Neural cell (in vitro differentiated cells): Measurements from ENCODE around the gene PCDHGB6. TPM values are rescaled to one million over a fixed set of nuclear protein-coding genes. Genes with fewer than 3 reads are reported as not detected.

Experiments used
- H2AFZ ChIP-seq: fragments of 200-600, 300-800 bp; sonication (generic), shearing (Covaris generic); 2 replicates; pipeline ENCODE4 v1.6.0; 2014; ENCODE audit warnings: low read depth, mild to moderate bottlenecking, antibody characterized with exemption, low read length, moderate library complexity
- H3F3A ChIP-seq: fragments of 200-600 bp; shearing (Covaris generic); 2 replicates; pipeline ENCODE4 v1.6.1; 2016; ENCODE audit warnings: mild to moderate bottlenecking, moderate library complexity, mixed read lengths, antibody characterized with exemption, low read length; ENCODE audit not compliant: insufficient read depth, poor library complexity, severe bottlenecking
- H3K27ac ChIP-seq: fragments of 200-600, 300-800 bp; sonication (generic), shearing (Covaris generic); 2 replicates; pipeline ENCODE4 v1.5.1; 2014; ENCODE audit warnings: mild to moderate bottlenecking, low read length, moderate library complexity
- H3K27me3 ChIP-seq: fragments of 300-800, 200-600 bp; sonication (generic), shearing (Covaris generic); 2 replicates; pipeline ENCODE4 v1.6.0; 2014; ENCODE audit warnings: mild to moderate bottlenecking, low read depth, low read length, moderate library complexity; ENCODE audit not compliant: insufficient read depth
- H3K36me3 ChIP-seq: fragments of 300-800, 200-600 bp; sonication (generic), shearing (Covaris generic); 2 replicates; pipeline ENCODE4 v1.5.1; 2014; ENCODE audit warnings: mild to moderate bottlenecking, antibody characterized with exemption, low read length, moderate library complexity; ENCODE audit not compliant: insufficient read depth
- H3K4me2 ChIP-seq: fragments of 300-800, 200-600 bp; sonication (generic), shearing (Covaris generic); 2 replicates; pipeline ENCODE4 v1.6.0; 2014; ENCODE audit warnings: mild to moderate bottlenecking, low read length
- H3K4me3 ChIP-seq: fragments of 300-800, 200-600 bp; sonication (generic), shearing (Covaris generic); 2 replicates; pipeline ENCODE4 v1.5.1; 2014; ENCODE audit warnings: mild to moderate bottlenecking, low read length, moderate library complexity
- H3K79me2 ChIP-seq: fragments of 200-600 bp; shearing (Covaris generic); replicated peaks from 2 replicates; pipeline ENCODE4 v1.6.0; 2014; ENCODE audit warnings: mild to moderate bottlenecking, low read length, moderate library complexity; ENCODE audit not compliant: insufficient read depth
- H3K9ac ChIP-seq: fragments of 300-800, 200-600 bp; sonication (generic), shearing (Covaris generic); 2 replicates; pipeline ENCODE4 v1.6.1; 2016; ENCODE audit warnings: mild to moderate bottlenecking, low read length, mixed read lengths
- H3K9me2 ChIP-seq: fragments of 200-600 bp; shearing (Covaris generic); 2 replicates; pipeline ENCODE4 v1.6.1; 2016; ENCODE audit warnings: mild to moderate bottlenecking, low read length, mixed read lengths; ENCODE audit not compliant: insufficient read depth
- H3K9me3 ChIP-seq: fragments of 200-600, 300-800 bp; sonication (generic), shearing (Covaris generic); 2 replicates; pipeline ENCODE4 v1.6.1; 2016; ENCODE audit warnings: mild to moderate bottlenecking, mixed run types, low read length, moderate library complexity, mixed read lengths
- H4K20me1 ChIP-seq: fragments of 200-600 bp; shearing (Covaris generic); 2 replicates; pipeline ENCODE4 v1.6.1; 2016; ENCODE audit warnings: mild to moderate bottlenecking, mixed run types; ENCODE audit not compliant: insufficient read depth
- EP300 ChIP-seq: fragments of 450-650 bp; conservative IDR thresholded peaks from 2 replicates; pipeline ENCODE4 v1.6.1; 2014; ENCODE audit warnings: antibody characterized with exemption, mild to moderate bottlenecking, moderate library complexity; ENCODE audit not compliant: poor library complexity, severe bottlenecking
- EZH2 ChIP-seq: fragments of 200-600, 300-800 bp; shearing (Covaris generic), sonication (generic); IDR thresholded peaks from 2 replicates; pipeline ENCODE4 v1.6.1; 2014; ENCODE audit warnings: antibody characterized with exemption, low read length, borderline replicate concordance, mild to moderate bottlenecking; ENCODE audit not compliant: insufficient read depth, poor library complexity, severe bottlenecking
- MXI1 ChIP-seq: fragments of 450-650 bp; conservative IDR thresholded peaks from 2 replicates; pipeline ENCODE4 v1.6.1; 2014; ENCODE audit warnings: antibody characterized with exemption, mild to moderate bottlenecking; ENCODE audit not compliant: poor library complexity, severe bottlenecking
- POLR2AphosphoS5 ChIP-seq: IDR thresholded peaks from 2 replicates; pipeline ENCODE4 v1.6.1; 2012
- RAD21 ChIP-seq: fragments of 450-650 bp; conservative IDR thresholded peaks from 2 replicates; pipeline ENCODE4 v1.6.1; 2014; ENCODE audit warnings: antibody characterized with exemption, mild to moderate bottlenecking, moderate library complexity
- SMC3 ChIP-seq: fragments of 450-650 bp; conservative IDR thresholded peaks from 2 replicates; pipeline ENCODE4 v1.6.1; 2014; ENCODE audit warnings: antibody characterized with exemption, mild to moderate bottlenecking, moderate library complexity; ENCODE audit not compliant: poor library complexity
- TAF1 ChIP-seq: IDR thresholded peaks from 2 replicates; pipeline ENCODE4 v1.6.1; 2012; ENCODE audit warnings: low read depth
- polyA plus RNA-seq: library from polyadenylated mRNA; depleted of rRNA; stranded (reverse); fragments of >200 nt; gene quantifications from 2 replicates; pipeline ENCODE4 v1.2.3, GENCODE V29; 2014
- TF ChIP-seq, protein P1 (sequence below): IDR thresholded peaks from 2 replicates; pipeline ENCODE4 v1.6.1; 2012; ENCODE audit warnings: borderline replicate concordance
- TF ChIP-seq, protein P2 (sequence below): fragments of 450-650 bp; IDR thresholded peaks from 2 replicates; pipeline ENCODE4 v1.5.1; 2014; ENCODE audit warnings: antibody characterized with exemption, mild to moderate bottlenecking, moderate library complexity; ENCODE audit not compliant: poor library complexity, severe bottlenecking

The PCDHGB6 gene
- polyA plus RNA-seq, 1 donor from 2014 or later: 29.2 TPM

DNA sequence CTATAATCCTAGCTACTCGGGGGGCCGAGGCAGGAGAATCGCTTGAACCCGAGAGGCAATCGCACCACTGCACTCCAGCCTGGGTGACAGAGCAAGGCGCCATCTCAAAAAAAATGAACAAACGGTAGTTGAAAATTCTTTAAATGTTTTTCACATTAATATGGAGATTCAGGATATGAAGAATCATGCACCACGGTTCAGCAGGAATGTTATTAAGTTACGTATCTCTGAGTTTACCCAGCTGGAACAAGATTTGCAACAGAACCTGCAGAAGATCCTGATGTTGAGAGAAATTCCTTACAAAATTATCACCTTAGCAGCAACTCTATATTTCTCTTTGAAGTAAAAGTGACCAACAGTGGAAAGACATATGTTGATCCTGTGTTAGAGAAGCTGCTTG lies 32.5 kb downstream of the PCDHGB6 start:
- H3K4me3 ChIP-seq: no peak overlapping the region
- no peaks in the 10 kb centered on the region for H3F3A ChIP-seq
- no peaks in the 10 kb centered on the region for H3K27me3 ChIP-seq
- no peaks in the 10 kb centered on the region for H3K9me2 ChIP-seq
- H3K79me2 ChIP-seq: peaks cover 40% of the 10 kb centered on the region
- H2AFZ ChIP-seq: no peak overlapping the region
- peaks cover 46% of the 10 kb centered on the region for H3K9me3 ChIP-seq
- H3K9ac ChIP-seq: no peak overlapping the region
- no peak overlapping the region for H3K27ac ChIP-seq
- peaks cover 18% of the 10 kb centered on the region for H3K36me3 ChIP-seq
- TF ChIP-seq SMC3 (no peak), POLR2AphosphoS5 (no peak), TAF1 (no peak), MXI1 (no peak), RAD21 (no peak), EZH2 (no peak), EP300 (no peak)
- TF ChIP-seq, protein P1, sequence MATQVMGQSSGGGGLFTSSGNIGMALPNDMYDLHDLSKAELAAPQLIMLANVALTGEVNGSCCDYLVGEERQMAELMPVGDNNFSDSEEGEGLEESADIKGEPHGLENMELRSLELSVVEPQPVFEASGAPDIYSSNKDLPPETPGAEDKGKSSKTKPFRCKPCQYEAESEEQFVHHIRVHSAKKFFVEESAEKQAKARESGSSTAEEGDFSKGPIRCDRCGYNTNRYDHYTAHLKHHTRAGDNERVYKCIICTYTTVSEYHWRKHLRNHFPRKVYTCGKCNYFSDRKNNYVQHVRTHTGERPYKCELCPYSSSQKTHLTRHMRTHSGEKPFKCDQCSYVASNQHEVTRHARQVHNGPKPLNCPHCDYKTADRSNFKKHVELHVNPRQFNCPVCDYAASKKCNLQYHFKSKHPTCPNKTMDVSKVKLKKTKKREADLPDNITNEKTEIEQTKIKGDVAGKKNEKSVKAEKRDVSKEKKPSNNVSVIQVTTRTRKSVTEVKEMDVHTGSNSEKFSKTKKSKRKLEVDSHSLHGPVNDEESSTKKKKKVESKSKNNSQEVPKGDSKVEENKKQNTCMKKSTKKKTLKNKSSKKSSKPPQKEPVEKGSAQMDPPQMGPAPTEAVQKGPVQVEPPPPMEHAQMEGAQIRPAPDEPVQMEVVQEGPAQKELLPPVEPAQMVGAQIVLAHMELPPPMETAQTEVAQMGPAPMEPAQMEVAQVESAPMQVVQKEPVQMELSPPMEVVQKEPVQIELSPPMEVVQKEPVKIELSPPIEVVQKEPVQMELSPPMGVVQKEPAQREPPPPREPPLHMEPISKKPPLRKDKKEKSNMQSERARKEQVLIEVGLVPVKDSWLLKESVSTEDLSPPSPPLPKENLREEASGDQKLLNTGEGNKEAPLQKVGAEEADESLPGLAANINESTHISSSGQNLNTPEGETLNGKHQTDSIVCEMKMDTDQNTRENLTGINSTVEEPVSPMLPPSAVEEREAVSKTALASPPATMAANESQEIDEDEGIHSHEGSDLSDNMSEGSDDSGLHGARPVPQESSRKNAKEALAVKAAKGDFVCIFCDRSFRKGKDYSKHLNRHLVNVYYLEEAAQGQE: no peak
- TF ChIP-seq, protein P2, sequence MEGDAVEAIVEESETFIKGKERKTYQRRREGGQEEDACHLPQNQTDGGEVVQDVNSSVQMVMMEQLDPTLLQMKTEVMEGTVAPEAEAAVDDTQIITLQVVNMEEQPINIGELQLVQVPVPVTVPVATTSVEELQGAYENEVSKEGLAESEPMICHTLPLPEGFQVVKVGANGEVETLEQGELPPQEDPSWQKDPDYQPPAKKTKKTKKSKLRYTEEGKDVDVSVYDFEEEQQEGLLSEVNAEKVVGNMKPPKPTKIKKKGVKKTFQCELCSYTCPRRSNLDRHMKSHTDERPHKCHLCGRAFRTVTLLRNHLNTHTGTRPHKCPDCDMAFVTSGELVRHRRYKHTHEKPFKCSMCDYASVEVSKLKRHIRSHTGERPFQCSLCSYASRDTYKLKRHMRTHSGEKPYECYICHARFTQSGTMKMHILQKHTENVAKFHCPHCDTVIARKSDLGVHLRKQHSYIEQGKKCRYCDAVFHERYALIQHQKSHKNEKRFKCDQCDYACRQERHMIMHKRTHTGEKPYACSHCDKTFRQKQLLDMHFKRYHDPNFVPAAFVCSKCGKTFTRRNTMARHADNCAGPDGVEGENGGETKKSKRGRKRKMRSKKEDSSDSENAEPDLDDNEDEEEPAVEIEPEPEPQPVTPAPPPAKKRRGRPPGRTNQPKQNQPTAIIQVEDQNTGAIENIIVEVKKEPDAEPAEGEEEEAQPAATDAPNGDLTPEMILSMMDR: no peak
- H3K4me2 ChIP-seq: no peak overlapping the region
- no peaks in the 10 kb centered on the region for H4K20me1 ChIP-seq

DNA sequence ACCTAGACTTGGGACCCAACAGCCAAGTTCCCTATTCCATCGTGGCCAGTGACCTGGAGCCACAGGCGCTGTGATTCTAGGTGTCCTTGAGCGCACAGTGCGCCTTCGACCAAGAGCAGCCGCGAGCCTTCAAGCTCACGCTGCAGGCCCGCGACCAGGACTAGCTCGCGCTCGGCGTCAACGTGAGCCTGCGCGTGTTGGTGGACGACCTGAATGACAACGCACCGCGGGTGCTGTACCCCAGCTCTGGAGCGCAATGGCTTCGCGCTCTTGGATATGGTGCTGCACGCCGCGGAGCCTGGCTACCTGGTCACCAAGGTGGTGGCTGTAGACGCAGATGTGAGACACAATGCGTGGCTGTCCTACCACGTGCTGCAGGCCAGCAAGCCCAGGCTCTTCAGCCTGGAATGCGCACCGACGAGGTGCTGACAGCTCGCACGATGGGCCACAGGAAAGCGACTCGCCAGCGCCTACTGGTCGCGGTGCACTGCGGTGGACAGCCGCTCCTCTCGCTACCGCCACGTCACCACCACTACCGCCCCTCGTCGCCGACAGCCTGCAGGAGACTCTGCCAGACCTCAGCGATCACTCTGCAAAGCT lies 33.9 kb downstream of the PCDHGB6 start:
- Histone ChIP-seq H3K79me2 (peaks cover 37% of the 10 kb centered on the region), H3K36me3 (peaks cover 18% of the 10 kb centered on the region), H4K20me1 (no peaks in the 10 kb centered on the region), H3K9me2 (no peaks in the 10 kb centered on the region), H3K4me3 (no peak overlapping the region), H2AFZ (no peak overlapping the region), H3K9ac (no peak overlapping the region), H3F3A (no peaks in the 10 kb centered on the region), H3K4me2 (no peak overlapping the region), H3K27me3 (no peaks in the 10 kb centered on the region), H3K27ac (no peak overlapping the region), H3K9me3 (peaks cover 39% of the 10 kb centered on the region)
- TF ChIP-seq MXI1: no peak
- TF ChIP-seq RAD21: no peak
- no peak for TF ChIP-seq SMC3
- TF ChIP-seq TAF1: no peak
- TF ChIP-seq EP300: no peak
- TF ChIP-seq, protein P2: no peak
- no peak for TF ChIP-seq POLR2AphosphoS5
- TF ChIP-seq, protein P1: no peak
- no peak for TF ChIP-seq EZH2
